GM21825 (cell line): ENCODE measurements around the gene THBS1.

Experiments used
- ATAC-seq: cut with Tn5 transposase; IDR thresholded peaks from one replicate; pipeline ENCODE4 v1.9.1; 2021; ENCODE audit warnings: mild to moderate bottlenecking, moderate library complexity; ENCODE audit not compliant: unreplicated experiment

Gene THBS1

GRCh38 chr15:39573287-39573686, 7.6 kb upstream of the THBS1 start:
- ATAC-seq: no peak

DNA sequence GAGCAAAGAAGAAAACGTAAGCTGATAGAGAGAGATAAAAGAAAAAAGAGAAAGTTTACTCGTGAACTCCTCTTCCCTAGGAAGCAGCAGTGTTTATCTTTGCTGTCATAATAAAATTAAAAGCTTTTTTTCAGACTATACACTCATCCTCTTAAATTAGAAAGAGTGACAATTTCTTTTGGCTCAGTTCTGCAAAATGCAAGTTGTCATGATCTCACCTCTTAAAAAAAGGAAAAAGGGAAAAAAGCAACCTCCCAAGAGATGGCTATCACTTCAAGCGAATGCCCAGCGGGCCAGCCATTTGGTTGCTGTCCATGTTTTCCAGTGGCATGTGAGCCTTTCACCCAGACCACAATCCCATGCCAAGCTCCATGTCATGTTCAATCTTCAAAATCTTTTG, 7.0 kb upstream of the THBS1 start:
- ATAC-seq: no peak

GRCh38 chr15:39574427-39574826, 6.5 kb upstream of the THBS1 start:
- no peak for ATAC-seq

GRCh38 chr15:39575180-39575579, 5.7 kb upstream of the THBS1 start:
- no peak for ATAC-seq

DNA sequence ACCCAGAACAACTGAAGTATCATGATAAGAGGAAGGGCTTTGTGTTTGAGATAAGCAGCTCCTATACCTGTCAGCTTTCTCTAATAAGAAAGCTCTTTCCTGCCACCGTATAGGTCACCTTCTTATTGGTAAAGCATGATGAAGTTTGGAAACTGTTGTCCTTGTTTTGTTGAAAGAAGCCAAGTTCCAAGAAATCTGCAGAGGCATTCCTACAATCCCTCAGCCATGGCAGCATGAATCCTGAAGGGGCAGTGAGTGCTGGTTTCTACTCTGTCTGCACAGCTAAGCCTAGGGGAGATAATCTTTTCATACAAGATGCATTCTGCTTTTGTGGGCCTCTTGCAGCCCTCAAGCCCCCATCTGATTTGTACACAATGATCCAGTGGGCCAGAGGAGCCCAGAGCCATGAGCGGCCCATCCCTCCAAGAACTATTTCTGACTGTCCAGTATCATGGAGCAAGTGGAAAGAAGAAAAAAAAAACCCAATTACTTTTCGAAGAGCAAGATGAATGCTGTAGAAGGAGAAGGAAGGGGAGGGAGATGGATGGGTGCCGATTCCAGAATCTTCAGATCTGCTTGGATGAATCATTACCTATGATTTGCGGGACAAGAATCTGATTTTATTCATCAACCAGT, 1.9 kb upstream of the THBS1 start:
- ATAC-seq: no peak

- ATAC-seq: no peak
Observed at GRCh38 chr15:39579487-39580116, 1.3 kb upstream of the THBS1 start.

GRCh38 chr15:39580117-39580484, 778 bp upstream of the THBS1 start:
- peak; percentile 85 for ATAC-seq

DNA sequence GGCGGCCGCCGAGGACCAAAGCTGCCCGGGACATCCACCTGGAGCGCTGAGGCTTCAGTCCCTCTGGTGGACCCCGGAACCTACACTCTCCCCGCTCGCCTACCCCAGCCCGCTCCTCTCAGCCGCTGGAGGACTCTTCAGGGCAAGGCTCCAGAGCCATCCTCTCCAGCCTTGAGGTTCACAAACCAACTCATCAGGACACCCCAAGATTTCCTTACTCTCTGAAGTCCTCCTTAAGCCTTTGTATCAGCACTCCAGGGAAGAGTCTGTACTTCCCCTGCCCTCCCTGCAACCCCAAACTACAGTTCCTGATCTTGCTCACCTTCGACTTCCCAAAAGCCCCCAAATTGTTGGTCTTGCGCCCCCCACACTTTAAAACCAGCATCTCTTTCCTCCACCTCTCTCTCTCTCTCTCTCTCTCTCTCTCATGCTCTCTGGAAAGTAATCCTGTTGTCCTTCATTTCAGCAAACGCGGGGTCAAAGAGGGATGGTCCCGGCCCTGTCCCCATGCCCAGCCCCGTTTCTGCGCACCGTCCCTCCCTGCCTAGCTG, 438 bp downstream of the THBS1 start:
- ATAC-seq: no peak

GRCh38 chr15:39581793-39582285, 960 bp downstream of the THBS1 start:
- no peak for ATAC-seq

- ATAC-seq: no peak
Observed at GRCh38 chr15:39582286-39582976, 1.6 kb downstream of the THBS1 start.

GRCh38 chr15:39582977-39583595, 2.2 kb downstream of the THBS1 start:
- no peak for ATAC-seq

DNA sequence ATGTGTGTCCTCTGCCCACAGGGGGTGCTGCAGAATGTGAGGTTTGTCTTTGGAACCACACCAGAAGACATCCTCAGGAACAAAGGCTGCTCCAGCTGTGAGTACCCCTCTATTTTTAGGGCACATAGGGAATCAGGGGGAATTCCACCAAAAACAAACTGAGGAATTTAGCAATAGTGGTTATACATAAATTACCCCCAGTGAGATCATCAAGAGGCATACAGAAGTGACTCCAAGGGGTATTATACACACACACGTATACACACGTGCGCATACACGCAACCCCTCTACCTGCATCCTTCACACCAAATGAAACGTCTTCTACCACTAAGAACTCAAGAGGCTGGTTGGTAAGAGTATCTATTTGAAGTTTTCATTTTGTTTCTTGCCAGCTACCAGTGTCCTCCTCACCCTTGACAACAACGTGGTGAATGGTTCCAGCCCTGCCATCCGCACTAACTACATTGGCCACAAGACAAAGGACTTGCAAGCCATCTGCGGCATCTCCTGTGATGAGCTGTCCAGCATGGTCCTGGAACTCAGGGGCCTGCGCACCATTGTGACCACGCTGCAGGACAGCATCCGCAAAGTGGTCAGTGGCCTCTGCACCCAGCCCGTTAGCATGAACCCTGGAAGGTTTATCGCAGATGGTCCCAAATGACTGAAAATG, 2.9 kb downstream of the THBS1 start:
- ATAC-seq: no peak

GRCh38 chr15:39584266-39584659, 3.4 kb downstream of the THBS1 start:
- ATAC-seq: no peak

DNA sequence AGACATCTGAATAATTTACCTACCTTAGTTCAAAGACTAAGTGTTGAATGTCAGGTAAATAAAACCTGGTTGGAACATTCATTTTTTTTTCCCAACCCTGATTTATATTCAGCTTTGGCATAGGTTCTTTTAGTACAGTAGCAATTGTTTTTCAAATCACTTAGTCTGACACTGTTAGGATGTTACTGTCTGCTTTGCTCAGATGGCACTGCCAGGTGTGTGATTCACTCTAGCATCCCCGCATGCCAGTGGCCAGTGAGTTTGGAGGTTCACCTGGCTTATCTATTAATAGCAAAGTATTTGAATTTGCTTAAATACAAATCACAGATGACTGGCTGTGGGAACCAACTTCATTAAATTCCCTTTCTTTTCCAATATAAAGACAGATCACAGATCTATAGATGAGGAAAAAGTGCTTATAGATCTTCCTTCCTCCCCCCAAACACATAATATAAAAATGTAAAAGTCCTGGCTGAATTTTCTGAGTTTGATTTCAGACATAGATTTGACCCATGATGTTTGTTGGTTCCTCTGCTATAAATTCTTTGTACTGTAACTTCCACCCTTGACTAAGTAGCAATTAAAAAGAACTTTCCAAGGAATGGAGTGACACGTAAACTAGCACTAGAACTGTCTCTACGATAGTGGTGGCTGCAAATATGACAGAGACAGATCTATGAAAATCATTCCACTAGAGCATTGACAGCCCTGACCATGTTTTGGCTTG, 3.9 kb downstream of the THBS1 start:
- ATAC-seq: no peak

GRCh38 chr15:39585389-39585841, 4.5 kb downstream of the THBS1 start:
- ATAC-seq: no peak

GRCh38 chr15:39585871-39586301, 5.0 kb downstream of the THBS1 start:
- ATAC-seq: no peak

- ATAC-seq: no peak
Observed at GRCh38 chr15:39586387-39587095, 5.7 kb downstream of the THBS1 start.

DNA sequence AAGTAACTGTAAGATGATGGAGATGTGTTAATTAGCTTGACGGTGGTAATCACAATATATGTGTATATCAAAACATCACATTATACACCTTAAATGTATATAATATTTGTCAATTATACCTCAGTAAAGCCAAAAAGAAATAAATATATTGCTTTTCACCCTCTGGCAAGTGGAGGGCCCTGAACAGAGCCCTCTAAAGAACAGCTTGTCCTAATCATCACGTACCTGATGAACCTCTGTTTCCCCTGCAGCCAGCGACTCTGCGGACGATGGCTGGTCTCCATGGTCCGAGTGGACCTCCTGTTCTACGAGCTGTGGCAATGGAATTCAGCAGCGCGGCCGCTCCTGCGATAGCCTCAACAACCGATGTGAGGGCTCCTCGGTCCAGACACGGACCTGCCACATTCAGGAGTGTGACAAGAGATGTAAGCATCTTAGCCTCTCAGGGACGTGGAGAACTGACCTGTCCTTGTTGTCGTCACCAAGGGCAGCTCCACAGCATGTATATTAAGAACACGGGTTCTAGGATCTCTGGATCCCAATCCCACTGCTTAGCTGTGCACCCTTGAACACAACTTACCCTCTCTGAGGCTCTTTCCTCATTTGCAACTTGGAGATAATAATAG, 6.3 kb downstream of the THBS1 start:
- ATAC-seq: no peak
